Ovary (tissue), 9 donors: ENCODE results near the gene TANC1. TPM values are rescaled to one million over a fixed set of nuclear protein-coding genes. Genes with fewer than 3 reads are reported as not detected.

Experiments
- DNase-seq, 5 donors: peaks; one replicate each; pipeline ENCODE4 v3.0.0-alpha.2; 2019 to 2020
- H3K27ac ChIP-seq, 2 donors: fragments of 200-600 bp; one replicate each; pipeline versions ENCODE4 v1.5.1 to v1.8.0; 2019 to 2022
- H3K27me3 ChIP-seq: fragments of 200-600 bp; one replicate; pipeline ENCODE4 v1.8.0; 2022
- H3K36me3 ChIP-seq: fragments of 200-600 bp; sonication (generic); one replicate; pipeline ENCODE4 v1.5.1; 2019
- H3K4me1 ChIP-seq: one replicate; pipeline ENCODE4 v1.8.1; 2013; ENCODE audit warnings: mild to moderate bottlenecking, moderate library complexity; ENCODE audit not compliant: insufficient read depth
- H3K4me3 ChIP-seq: fragments of 200-600 bp; sonication (generic); one replicate; pipeline ENCODE4 v1.5.1; 2017
- H3K9me3 ChIP-seq, 2 donors: fragments of 200-600 bp in 1 of 2; sonication (generic) in 1 of 2; one replicate each; pipeline versions ENCODE4 v1.5.1 to v1.8.1; 2013 to 2019; ENCODE audit warnings: mild to moderate bottlenecking in 1 of 2, moderate library complexity in 1 of 2
- CTCF ChIP-seq, 3 donors: fragments of 450-650 bp in 2 of 3; fragments of 200-600 bp in 1 of 3; IDR thresholded peaks; one replicate each; pipeline versions ENCODE4 v1.5.1 to v1.8.0; 2016 to 2022; ENCODE audit warnings: antibody characterized with exemption in 3 of 3, mild to moderate bottlenecking in 1 of 3
- EP300 ChIP-seq: sonication (generic); formaldehyde crosslinking; IDR thresholded peaks from one replicate; pipeline ENCODE4 v1.6.1; 2017; ENCODE audit warnings: antibody characterized with exemption
- POLR2A ChIP-seq: fragments of 450-650 bp; IDR thresholded peaks from one replicate; pipeline ENCODE4 v1.6.1; 2017; ENCODE audit warnings: antibody characterized with exemption, mild to moderate bottlenecking, moderate library complexity
- WGBS, 3 donors: extraction: QIAGEN DNeasy Blood & Tissue Kit in 1 of 3; methylation state at CpG; one replicate each; pipeline versions ENCODE4 v1.1.5 to v1.1.7; 2013 to 2017; 5-methylcytosine and 5-hydroxymethylcytosine counted together
- intact Hi-C, 4 donors: fragments of 100-400 bp; cut with DNase I; formaldehyde crosslinking; loops; one replicate each; pipeline versions ENCODE4 v1.11.0 to v1.15.1; 2022 to 2023
- polyA plus RNA-seq, 2 donors: library from polyadenylated mRNA; stranded (reverse); fragments of 200-250 nt in 1 of 2; fragments of 350-450 nt in 1 of 2; fragmentation: Illumina TruSeq in 1 of 2; extraction: RNeasy Lipid Tissue Mini Kit (QIAGEN cat#74804) in 1 of 2; gene quantifications; one replicate each; pipeline ENCODE4 v1.2.3, GENCODE V29; 2013 to 2014
- total RNA-seq, 7 donors: library from RNA; depleted of rRNA in 2 of 7; stranded (reverse); fragments of >200 nt in 2 of 7; fragmentation: NEBNext Ultra II Directional in 3 of 7; extraction: Animal tissue kit (Norgen Biotek cat#: 25700) in 3 of 7; gene quantifications; one replicate each; pipeline versions ENCODE4 v1.1.0 to v1.2.4, GENCODE V29; 2016 to 2023
- donor health status: DM: no; HTN: no; CAD: no; lungs with moderate emphysema.
- donor health status: DM: no; HTN: no; CAD: no.
- donor health status: Bipolar disorder and iron deficiency.
- donor health status: DM: yes; HTN: yes; CAD: no.
- donor health status: DM: no; HTN: no; CAD: no.
- donor health status: DM: yes; HTN: yes; CAD: no.

Gene TANC1
- total and polyA plus RNA-seq, 9 donors = 12.2 to 39.2 (median 25.8) TPM

- H3K36me3 ChIP-seq = no peaks in the 10 kb centered on the region
- peaks cover 4% of the 10 kb centered on the region for H3K4me1 ChIP-seq
- H3K27me3 ChIP-seq = no peaks in the 10 kb centered on the region
- TF ChIP-seq POLR2A (no peak), EP300 (no peak), CTCF (IDR thresholded peaks at IDR 0.05) (no peak)
- H3K27ac ChIP-seq = no peak overlapping the region
- H3K9me3 ChIP-seq = no peaks in the 10 kb centered on the region
- 34 to 41% (median 35%) methylated on average over 4 of the region's 4 CpGs for WGBS, 3 donors
- H3K4me3 ChIP-seq = no peak overlapping the region
- intact Hi-C loops = no loop called here
- DNase-seq = no peak
Measured at GRCh38 chr2:159152128-159152778, 183.8 kb downstream of the TANC1 start.

DNA sequence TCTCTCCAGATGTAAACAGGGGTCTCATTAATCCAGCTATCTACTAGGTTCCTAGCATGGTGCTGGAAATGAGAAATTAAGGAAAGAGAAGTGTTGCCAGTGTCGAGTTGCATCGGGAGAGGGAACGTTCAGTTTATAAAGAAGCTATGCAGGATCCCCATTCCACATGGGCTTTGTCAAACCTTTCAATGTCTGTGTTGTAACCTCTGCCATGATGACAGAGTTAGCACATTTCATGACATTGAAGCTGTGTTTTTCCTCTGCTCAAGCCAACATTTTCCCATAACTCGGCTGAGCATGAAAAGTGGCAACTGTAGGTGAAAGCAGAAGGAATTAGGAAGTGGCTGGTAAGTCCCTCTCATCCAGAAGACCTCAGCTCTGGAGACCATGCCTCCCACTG is 184.6 kb downstream of the TANC1 start:
- no peak for DNase-seq
- intact Hi-C loops = no loop called here
- Histone ChIP-seq H3K27ac (no peak overlapping the region), H3K9me3 (no peaks in the 10 kb centered on the region), H3K4me3 (no peak overlapping the region), H3K27me3 (no peaks in the 10 kb centered on the region), H3K36me3 (no peaks in the 10 kb centered on the region), H3K4me1 (peaks cover 2% of the 10 kb centered on the region)
- 73 to 81% (median 77%) methylated on average over 4 of the region's 4 CpGs for WGBS, 3 donors
- no peak for TF ChIP-seq POLR2A
- no peak for TF ChIP-seq EP300
- no peak for TF ChIP-seq CTCF (IDR thresholded peaks at IDR 0.05)

DNA sequence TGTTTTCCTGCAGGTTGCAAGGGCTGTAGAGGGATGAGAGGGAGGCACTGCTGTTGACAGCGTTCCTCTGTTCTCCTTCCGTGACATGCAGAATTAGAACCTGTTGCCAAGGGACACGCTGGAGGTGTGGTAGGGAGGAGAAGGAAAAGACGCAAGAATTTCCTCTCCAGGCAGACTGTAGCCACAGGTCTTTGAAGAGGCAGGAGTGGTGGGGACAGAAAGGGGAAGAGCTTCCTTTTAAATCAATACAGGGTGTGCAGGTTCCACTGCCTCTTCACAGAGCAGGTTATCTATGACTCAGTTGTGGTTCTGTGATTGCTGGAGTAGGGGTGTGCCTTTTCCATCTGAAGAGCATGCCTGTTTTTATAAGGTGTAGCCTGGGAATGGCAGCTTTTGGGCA is 185.0 kb downstream of the TANC1 start:
- H3K4me1 ChIP-seq = peaks cover 2% of the 10 kb centered on the region
- no peaks in the 10 kb centered on the region for H3K9me3 ChIP-seq
- intact Hi-C loops = no loop called here
- H3K27ac ChIP-seq = no peak overlapping the region
- TF ChIP-seq POLR2A (no peak), CTCF (IDR thresholded peaks at IDR 0.05) (no peak), EP300 (no peak)
- H3K27me3 ChIP-seq = no peaks in the 10 kb centered on the region
- no peak overlapping the region for H3K4me3 ChIP-seq
- DNase-seq = no peak
- no peaks in the 10 kb centered on the region for H3K36me3 ChIP-seq
- WGBS, 3 donors = 86 to 88% (median 88%) methylated on average over 4 of the region's 4 CpGs

DNA sequence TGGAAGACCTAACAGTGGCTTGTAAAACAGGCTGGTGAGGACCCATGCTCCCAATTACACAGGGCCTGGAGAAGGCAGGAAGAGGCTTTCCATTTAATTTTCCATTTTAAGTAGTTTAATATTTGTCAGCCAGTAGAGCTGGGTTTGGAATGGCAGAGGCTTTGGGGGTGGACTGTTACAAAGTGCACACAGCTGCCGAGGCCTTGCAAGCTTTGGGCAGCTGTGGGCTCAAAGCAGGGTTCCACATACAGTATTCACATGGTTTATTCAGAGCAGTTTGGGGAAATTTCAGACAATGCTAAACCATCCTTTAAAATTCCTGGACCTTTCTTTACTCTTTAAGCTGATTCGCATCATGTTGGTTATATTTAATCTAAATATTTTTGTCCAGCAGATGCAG is 185.5 kb downstream of the TANC1 start:
- DNase-seq = no peak
- Histone ChIP-seq H3K36me3 (no peaks in the 10 kb centered on the region), H3K4me1 (peaks cover 2% of the 10 kb centered on the region), H3K4me3 (no peak overlapping the region), H3K27me3 (no peaks in the 10 kb centered on the region), H3K27ac (no peak overlapping the region), H3K9me3 (no peaks in the 10 kb centered on the region)
- WGBS, 3 donors = 53 to 84% (median 59%) methylated on average over 2 of the region's 2 CpGs
- intact Hi-C loops = no loop called here
- TF ChIP-seq POLR2A (no peak), EP300 (no peak), CTCF (IDR thresholded peaks at IDR 0.05) (no peak)
